NCI-H82 treated with DMSO at 0.1 percent for 48 hours (cell line): Measurements from ENCODE around the gene ADAMTS14.

Source experiments
- DNase-seq: peaks from one replicate; lab custom pipeline; 2025; ENCODE audit not compliant: unreplicated experiment; lab: John Stamatoyannopoulos, UW

ADAMTS14 gene

DNA sequence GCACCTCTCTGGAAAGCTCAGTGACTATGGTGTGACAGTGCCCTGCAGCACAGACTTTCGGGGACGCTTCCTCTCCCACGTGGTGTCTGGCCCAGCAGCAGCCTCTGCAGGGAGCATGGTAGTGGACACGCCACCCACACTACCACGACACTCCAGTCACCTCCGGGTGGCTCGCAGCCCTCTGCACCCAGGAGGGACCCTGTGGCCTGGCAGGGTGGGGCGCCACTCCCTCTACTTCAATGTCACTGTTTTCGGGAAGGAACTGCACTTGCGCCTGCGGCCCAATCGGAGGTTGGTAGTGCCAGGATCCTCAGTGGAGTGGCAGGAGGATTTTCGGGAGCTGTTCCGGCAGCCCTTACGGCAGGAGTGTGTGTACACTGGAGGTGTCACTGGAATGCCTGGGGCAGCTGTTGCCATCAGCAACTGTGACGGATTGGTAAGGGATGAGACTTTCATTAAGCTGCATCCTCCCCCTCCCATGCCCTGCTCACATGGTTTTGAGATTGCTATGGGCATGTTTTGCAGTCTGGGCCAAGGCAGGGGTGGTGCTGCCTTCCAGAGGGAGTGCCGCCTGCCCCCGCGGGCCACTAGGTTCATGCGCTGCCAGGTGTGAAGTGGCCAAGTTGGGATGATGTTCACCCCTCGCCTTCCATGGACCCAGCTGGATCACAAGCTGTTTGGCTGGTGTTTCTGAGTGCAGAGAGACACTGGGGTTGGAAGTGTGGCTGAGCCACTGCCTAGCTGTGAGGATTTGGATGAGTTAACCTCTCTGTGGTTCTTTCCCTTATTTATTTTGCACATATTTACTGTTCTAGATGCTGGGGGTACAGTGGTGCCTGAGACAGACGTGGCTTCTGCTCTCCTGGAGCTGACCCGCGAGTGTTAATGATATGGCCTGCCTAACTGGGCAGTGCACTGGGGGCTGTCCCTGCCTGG is 2.5 kb downstream of the ADAMTS14 start:
- DNase-seq = no peak

DNA sequence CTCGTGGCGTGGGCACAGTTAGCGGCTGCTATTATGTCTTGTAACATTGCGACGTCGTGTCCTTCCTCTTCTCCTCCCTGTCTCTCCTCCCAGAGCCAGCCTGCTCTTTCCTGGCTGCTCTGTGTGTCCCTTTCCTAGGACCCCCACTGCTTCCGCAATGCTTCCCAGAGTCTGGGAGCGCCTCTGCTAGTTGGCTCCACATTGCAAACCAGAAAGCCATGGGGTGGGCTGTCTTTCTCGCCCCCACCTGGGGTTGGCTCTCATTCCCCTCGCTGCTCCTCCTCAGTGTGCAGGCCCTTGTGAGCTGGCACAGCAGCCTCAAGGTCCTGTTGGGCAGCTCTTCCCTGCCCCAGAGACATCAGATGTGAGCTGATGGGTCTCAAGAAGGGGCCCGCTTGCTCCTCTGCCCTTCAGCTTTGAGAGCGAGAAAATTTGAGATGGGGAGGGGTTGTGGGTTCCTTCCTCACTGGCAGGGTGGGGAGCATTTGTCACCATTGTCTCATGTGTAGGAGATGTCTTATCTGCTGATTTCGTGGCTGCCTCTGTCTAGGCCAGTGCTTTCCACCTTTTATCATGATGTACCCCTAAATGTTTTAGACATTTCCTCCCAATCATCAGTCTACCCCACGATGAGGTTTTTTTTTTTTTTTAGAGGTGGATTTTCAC is 3.3 kb downstream of the ADAMTS14 start:
- DNase-seq = no peak

DNA sequence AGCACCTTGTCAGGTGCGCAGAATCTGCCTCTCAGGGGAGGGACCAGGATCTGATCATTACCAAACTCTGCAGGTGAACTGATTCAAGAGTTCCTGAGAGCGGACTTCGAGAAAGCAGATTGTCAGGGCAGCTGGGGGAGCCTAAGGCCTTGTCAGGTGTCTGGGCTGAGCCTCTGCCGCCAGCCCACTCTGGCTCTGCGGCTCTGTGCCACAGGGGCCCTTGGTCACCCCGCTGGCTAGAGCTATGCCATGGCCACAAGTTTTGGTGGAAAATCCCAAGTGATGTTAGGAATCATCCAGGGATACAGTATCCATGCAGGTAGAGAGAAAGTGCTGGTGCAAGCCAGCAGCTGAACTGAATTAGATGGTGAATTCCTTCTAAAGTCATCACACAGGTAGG is 4.2 kb downstream of the ADAMTS14 start:
- no peak for DNase-seq

DNA sequence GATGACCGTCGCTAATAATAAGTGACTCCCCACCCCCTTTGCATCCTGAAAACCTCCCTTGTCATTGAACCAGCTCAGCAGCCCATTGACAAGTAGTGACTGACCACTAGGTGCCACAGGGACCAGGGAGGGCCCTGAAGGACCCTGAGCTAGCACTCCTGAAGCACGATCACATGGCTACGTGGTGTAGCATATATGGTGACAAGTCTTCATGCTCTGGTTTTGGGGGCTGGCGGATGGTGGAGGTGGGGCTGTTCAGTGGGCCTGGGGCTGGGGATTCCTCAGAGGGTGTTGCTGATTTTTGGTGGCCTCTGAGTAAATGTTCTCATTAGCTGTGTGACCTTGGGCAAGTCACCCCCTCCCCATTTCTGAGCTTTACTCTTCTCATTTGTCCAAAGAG is 4.7 kb downstream of the ADAMTS14 start:
- DNase-seq = no peak

DNA sequence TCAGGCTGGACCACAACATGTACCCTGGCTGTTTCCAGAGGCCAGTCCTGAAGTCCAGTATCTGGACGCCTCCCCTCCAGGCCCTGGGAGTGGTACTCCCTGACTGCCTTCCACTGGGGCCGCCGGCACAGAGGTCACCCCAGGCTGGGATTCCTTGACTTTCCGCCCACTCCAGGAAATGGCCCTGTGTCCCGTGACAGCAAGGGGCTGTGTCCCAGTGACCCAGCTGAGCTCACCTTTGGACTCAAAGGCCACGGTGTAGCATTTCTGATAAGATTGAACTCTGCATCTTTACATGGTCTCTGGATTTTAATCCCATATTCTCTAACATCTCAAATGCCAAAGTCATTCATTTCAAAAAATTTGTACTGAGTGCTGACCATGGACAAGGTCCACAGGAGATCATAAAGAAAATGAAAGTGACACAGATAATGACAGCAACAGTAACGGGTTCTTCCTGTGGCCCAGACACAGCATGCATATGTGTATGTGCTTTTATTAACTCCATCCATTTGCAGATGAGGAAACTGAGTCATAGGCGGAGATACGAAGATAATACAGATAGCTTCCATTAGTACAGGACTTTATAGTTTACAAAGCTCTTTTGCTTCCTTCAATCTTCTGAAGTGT is 5.4 kb downstream of the ADAMTS14 start:
- no peak for DNase-seq

DNA sequence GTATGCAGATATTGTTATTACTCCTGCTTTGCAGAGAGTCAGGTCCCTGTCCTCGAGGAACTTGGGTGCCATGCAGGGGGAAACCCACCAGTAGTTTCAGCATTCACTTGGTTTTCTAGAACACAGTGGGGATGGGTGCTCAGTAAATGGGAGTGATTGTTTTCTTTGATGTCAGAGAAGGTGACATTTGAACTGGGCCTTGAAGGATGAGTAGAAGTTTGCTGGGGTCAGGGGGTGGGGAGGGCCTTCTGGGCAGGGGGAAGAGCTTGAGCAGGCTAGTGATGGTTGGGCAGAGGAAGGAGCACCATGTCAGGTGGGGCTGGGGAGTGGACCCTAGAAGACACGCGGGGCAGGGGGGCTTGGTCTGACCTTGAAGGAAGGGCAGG is 5.9 kb downstream of the ADAMTS14 start:
- DNase-seq = no peak

DNA sequence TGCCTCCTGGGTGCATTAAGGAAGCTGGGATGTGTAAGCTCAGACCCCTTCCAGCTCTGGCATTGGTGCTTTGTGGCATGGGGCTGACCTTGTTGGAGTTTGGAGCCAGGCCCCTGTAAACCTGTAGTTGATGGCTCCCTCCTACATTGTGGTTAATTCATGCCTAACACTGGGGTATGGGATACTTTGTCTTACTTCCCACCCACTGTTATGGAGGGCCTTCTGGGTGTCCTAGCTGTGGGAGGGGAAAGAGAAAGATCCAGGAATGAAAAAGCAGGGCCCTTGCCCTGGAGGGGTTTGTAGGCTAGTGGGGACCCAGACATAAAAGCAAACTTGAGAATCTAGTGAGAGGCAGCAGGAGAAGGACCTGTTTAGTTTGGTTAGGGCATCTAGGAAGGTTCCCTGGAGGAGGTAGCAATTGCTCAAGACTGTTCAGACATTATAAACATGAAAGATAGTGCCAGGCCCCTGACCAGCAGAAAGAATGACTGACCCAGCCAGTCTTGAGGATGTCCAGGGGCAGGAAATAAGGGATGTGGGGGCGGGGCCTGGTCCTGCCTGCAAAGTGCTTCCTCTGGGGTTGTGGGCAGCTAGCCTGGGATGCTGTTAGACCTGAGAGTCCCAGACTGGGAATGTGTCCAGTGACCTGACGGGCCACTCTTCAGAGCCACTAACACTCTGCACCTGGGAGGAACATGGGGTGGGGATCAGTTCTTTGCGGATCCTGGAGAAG is 6.6 kb downstream of the ADAMTS14 start:
- DNase-seq = no peak

DNA sequence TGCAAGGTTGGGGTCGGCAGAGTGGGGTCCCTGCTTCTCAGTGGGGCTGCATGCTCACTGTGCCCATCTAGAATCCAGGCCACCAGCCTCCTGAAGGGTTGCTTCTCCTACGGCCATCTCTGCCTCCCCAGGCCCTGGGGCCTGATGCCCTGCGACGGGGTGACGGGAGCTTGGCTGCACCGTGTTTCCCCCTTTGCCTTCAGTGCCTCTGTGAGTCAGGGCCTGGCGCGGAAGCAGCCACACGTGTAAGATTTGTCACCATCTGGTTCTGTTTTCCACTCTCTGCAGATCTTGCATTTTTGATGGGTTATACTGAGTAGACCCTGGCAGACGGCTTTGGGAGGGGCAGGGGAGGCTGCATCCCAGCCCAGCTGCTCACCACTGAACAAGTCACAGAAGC is 7.2 kb downstream of the ADAMTS14 start:
- peak; percentile 66 for DNase-seq

DNA sequence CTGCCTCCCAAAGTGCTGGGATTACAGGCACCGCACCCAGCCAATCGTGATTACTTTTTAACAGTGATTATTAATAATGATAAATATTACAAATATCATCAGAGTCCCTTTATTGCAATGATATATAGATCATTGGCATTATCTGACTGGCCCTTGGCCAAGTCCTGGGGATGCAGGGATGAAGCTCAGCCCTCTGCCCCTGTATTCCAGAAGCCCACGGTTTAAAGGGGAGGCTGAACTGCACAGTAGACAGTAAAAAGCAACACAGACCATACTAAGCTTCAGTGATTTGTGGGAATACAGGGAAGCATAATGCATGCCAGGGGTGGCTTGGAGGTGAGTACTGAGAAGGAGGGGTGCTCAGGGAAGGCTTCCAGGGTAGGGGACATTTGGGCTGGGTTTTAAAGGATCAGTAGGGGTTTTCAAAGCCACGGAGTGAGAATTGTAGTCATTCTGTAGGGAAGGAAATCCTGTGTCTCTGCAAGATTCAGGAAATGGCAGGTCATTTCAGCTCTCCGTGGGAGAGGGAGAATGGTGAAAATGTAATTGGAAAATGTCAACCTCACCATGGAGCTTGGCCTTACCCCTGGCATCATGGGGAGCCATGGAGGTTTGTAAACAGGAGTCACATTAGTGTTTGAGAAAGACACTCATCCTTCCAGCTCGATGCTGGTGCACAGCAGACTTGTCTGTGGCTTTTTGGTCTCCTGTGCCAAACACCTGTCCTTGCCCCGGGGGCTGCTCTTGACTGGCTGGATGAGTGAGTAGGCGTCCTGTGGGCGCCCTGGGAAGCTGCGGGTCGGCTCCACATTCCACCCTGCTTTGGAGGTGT is 8.8 kb downstream of the ADAMTS14 start:
- no peak for DNase-seq

DNA sequence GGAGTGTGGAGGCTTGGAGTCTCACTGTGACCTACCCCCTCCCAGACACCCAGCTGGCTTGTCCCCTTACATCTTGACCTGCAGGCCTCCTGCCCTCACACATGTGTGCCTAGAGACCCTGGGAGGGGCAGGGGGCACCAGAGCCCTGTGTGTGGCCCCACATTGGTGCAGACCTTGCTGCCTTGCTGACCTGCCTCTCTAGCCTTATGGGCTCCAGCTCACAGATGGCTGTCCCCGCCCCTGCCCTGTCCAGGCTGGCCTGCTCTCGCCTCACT is 9.4 kb downstream of the ADAMTS14 start:
- DNase-seq = no peak

DNA sequence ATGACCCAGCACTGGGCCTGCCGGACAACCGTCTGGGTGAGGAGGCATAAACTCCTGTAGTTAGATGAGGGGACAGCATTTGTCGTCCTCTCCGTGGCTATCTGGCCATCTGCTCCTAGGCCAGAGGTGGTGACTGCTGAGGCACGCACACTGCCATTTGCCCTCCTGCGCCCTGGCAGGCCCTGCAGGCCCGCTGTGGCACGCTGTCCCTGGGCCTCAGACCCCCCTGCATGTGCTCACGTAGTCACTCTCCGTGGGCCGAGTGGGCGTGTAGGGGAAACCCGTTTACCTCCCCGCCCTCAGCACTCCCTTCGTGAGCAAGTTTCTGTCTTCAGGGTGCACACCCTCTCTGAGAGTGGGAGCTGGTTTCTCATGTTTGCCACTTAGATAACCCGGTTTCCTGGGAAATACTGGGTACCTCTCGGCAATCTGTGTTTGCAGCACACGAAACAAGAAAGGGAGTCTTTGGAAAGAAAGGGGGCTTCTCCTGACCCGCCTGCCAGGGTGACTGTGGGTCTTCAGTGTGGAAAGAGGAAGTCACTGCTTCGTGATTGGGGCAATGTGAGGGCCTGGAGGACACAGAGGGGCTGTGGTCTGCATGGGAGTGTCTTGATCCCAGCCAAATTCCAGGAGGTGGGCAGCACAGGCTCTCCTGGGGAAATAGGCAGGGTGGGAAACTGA is 10.8 kb downstream of the ADAMTS14 start:
- DNase-seq = no peak

DNA sequence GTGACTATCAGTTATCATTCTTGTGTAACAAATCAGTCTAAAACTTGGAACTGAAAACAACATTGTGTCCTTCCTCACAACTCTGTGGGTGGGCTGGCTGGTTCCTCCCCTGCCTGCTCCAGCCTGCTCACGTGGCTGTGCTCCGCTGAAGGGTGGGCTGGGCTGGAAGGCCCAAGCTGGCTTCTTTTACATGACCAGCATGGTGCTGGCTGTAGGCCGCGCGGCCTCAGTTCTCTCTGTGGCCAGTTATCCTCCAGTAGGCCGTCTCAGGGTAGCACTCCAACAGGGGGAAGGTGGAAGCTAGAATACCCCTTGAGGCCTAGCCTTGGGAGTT is 11.3 kb downstream of the ADAMTS14 start:
- no peak for DNase-seq

DNA sequence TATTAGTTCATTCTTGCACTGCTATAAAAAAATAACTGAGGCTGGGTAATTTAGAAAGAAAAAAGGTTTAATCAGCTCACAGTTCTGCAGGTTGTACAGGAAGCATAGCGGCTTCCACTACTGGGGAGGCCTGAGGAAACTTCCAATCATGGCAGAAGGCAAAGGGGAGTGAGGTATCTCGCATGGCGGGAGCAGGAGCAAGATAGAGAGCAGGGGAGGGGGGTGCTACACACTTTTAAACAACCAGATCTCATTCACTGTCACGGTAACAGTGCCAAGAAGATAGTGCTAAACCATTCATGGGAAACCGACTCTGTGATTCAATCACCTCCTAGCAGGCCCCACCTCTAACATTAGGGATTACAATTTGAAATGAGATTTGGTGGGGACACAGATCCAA is 11.6 kb downstream of the ADAMTS14 start:
- peak; percentile 18 for DNase-seq

DNA sequence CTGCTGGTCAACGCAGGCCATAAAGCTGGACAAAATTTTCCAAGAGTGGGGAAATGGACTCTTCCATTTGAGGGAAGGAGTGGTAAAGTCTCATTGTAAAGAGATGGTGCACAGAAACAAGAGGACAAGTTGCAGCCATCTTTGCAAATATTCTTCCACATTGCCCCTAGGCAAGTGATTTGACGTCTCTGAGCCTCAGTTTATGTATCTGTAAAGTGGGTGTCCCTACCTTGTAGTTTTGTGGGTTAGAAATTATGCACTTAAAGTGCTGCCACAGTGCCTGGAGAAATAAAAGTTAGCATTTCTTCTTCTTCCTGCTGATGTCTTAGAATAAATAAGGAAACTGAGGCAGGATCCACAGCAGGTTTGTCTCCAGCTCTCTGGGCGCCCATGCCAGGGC is 12.1 kb downstream of the ADAMTS14 start:
- DNase-seq = no peak

DNA sequence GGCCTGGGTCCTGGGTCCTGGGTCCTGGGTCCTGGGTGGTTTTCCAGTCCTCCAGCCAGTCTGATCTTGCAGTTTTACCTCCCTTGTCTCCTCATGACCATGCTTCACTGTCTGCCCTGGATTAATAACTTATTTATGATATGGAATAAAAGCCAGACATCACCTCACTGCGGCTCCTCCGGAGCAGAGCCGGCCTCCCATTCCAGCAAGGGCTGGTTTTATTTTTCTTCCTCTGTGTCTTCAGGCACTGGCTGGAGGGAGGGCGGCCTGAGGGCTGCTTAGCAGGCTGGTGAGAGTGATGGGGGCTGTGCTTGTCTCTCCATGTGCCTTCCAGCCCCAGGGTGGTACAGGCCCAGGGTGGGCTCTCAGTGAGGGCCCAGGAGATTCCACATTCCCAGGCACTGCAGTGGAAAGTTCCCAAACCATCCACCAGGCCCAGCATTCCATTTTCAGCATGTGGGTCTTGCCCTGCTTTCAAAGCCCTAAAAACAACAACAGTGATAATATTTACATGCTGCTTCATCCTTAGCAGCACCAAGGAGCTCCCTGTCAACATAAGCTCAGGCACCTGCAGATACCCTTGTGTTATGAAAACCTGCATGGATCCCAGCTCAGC is 12.6 kb downstream of the ADAMTS14 start:
- DNase-seq = no peak

DNA sequence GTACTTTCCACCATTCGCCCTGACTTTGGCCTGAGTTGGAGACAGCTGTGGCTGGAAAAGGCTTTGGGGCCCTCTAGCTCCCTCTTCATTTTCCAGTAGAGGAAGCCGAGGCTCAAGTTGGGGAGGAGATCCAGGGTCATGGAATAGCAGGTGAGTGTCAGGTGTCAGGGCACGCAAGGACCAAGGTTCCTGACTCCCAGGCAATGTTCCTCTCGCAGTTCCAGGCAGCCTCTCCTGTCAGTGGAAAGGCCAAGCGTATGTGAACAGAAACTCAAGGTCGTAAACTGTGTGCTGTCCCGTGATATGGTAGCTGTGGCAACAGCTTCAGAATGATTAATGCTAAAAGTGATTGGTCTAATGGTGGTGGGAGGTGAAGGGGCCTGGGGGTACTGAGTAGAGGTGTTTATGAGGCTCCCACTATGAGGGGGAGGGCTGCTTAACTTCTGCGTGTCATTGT is 13.2 kb downstream of the ADAMTS14 start:
- no peak for DNase-seq

DNA sequence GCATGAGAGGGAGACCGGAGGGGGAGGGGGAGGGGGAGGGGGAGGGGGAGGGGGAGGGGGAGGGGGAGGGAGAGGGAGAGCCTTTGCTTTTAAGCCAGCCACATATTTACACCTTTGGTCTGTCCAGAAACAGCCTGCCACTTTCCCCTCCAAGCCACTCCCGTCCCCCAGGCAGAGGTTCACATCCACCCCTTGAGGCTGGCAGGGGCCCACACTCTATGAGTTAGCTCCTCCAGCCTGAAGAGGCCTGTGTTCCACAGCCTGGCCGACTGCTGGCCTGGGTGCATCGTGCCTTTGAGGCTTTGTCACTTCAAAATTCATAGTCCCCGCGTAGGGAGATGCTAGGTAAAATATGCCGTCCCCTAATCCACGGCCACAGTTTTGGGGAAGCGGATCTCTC is 16.5 kb downstream of the ADAMTS14 start:
- DNase-seq = no peak

DNA sequence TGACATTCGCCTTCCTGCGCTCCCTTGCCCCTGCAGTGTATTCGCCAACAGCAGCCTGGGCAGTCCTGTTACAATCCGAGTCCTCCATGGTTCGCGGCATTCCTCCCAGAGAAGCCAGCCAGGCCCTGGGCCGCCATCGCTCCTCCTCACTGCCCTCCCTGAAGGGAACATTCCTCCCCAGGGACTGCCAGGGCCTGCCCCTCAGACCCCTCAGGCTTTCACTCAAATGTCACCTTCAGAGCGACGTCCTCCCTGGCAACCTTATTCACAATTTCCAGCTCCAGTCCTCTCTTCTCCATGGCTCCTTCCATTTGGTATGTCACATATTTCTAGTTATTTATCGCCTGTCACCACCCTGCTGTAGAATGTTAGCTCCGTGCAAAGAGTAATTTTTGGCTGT is 17.4 kb downstream of the ADAMTS14 start:
- no peak for DNase-seq

DNA sequence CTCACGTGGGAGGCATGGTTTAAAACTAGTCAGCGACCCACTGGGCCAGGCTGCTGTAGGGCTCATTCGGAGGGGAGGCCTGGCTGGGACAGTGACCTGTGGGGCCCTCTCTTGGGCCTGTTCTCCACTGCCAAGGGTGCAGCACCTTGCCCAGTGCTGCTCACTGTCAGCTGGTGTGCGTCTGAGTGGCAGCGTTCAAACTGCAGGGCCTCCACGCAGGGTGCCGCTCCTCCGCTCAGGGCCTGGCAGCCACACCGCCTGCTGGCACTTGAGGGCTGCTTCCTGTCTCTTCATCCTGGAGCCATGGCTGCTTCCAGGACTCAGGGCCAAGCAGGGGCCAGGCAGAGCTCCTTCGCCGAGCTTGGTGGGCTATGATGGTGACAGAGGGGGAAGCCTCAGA is 18.3 kb downstream of the ADAMTS14 start:
- DNase-seq = no peak

DNA sequence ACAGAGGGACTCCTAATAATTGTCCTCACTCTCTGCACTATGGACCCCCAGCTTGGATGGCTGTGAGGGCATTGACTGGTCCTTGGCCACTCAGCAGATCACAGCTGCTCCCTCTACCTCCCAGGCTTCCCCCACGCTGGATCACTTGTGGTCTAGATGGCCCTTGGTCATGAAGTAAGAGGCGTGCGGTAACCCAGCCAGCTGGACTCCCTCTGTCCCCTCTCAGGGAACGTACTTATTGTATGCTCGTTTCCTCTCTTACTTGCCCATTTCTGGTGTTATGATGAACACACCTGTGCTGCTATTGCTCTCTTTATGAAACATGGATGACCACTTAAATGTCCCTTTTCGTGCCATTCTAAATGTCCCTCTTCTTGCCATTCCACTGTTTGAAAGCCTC is 19.3 kb downstream of the ADAMTS14 start:
- DNase-seq = no peak
